Colon (tissue), 2 donors: ENCODE measurements around the gene KLHL10.
"Not testable (repeated sequence)": the region's sequence is repeated elsewhere in the genome, so short reads cannot be mapped to it uniquely, and the experiment has no call there.

Experiments
- FAIRE-seq: peaks from 2 replicates; lab custom pipeline; 2012; peaks lifted over from hg19 to GRCh38; lab: Jason Lieb, UNC
- donor health status: control.
- donor health status: control.

The KLHL10 gene

GRCh38 chr17:41851382-41851781 is 13.8 kb downstream of the KLHL10 start:
- FAIRE-seq: not testable (repeated sequence)

DNA sequence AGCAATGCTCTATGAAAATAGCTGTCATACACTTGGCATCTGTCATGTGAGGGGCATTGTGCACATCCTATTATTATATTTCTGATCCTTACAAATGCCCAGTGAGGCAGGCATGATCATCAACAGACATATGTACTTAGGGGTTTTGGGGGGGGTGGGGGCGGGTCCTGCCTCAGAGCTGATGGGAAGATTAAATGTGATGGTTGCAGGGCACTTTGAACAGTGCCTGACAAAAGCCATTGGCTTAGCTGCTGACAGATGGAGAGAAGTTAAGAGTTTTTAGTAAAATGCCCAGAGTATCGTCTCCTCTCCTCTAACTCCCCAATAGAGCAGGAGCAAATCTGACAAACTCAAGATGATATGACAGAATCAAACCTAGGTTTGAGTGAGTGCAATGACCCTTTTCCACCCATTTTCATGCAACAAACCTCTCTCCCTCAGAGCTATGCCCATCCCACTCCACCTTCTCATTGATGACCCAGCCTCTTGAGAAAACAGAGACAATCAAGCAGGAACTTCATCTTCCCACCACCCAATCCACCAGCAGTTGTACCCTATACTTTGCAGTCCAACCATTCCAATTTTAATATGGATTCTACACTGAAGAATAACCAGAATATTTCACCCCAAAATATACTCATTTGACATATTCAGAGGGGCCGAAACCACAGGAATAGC is 22.8 kb downstream of the KLHL10 start:
- no peak for FAIRE-seq

GRCh38 chr17:41863074-41863848 is 25.6 kb downstream of the KLHL10 start:
- FAIRE-seq: no peak

DNA sequence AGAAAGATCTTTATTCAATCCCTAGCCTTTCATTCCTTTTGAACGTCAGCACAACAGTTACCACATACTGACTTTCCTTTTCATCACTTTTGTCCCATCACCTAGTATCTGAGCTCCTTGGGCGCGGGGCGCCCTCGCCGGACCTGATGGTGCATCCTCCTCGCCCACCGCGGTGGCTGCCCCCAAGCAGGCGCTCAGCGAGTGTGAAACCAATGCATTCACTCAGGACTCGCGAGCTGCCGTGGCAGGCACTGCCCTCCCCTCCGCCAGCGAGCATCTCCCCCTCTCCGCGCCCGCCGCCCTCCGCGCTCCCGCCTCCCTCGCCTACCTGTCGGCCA is 26.8 kb downstream of the KLHL10 start:
- FAIRE-seq: no peak

GRCh38 chr17:41864836-41865595 is 27.4 kb downstream of the KLHL10 start, which contains the start of gene KLHL11:
TSS of gene KLHL11 (minus strand) at chr17:41865423. CDS start at chr17:41865370, 53 bp downstream.
- FAIRE-seq: no peak

- no peak for FAIRE-seq
Observed at GRCh38 chr17:41865596-41865893, 27.9 kb downstream of the KLHL10 start.

- FAIRE-seq: no peak
Observed at GRCh38 chr17:41868568-41868967, 30.9 kb downstream of the KLHL10 start.

DNA sequence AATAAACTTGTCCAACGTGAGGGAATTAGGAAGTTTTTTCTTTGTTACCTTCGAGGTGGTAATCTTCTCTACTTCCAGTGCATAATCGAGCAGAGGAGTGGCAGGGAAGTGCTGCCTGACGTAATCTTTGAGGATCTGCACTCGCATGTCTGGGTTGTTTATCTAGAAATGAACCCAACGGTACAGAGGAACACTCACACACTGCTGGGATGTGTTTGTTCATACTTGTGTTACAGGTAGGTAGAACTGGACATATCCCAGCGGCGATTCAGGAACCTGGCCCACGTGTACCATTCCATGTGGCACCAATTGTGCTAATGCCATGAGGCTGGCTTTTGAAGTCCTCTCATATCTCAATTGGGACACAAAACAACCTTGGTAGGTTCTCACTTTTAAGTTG is 31.8 kb downstream of the KLHL10 start:
- no peak for FAIRE-seq

DNA sequence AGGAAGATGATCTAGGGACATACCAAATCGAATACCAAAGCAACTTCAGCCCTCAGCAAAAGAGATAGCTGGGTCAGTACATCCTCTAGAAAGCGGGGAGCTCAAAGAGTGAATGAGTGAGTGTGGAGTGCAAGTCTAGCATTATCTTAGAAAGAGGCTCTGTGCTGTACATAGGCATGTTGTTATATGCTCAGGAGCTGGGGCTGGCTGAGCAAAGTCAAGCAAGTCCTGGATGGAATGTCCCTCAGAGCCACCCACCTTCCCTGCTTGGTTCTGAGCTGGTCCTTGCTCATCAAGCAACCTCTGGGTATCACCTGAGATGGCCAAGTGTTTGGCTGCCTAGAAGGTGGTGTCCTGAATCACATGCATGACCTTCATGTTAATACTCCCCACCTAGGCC is 32.5 kb downstream of the KLHL10 start:
- FAIRE-seq: no peak

DNA sequence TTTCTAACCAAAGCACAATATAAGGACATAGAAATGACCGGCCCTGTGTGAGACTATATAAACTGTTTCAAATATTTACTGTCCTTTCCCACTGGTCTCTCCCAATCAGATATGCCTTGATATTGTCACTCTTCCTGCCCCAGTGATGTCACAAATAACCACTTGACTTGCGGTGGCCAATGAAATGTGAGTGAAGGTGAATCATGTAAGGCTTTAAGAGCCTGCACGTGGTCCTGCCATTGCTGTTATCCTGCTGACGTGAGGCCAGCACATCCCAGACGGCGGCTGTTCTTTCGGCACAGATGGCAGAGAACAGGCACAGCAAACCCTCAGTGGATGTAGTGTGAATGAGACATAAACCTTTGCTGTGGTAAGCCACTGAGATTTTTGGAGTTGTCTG is 33.0 kb downstream of the KLHL10 start:
- FAIRE-seq: no peak

DNA sequence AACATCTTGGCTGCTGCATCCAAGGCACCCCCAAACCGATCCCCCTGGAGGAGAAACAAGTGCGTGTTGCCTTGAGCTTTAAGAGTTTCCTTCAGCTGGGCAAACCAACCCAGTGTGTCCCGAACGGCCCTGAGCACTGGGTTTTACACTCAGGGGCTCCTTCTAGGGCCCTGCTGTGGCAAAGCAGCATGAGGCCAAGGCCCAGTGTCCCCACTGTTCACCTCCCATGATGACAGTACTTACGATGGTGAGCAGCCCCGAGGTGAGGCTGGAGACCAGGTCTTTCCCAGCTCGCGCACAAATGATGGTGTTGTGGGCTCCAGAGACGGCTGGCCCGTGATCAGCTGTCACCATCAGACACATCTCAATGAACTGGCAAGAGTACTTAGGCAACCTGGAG is 34.2 kb downstream of the KLHL10 start:
- no peak for FAIRE-seq

- no peak for FAIRE-seq
Observed at GRCh38 chr17:41873559-41874292, 36.1 kb downstream of the KLHL10 start.

- not testable (repeated sequence) for FAIRE-seq
Observed at GRCh38 chr17:41874293-41874670, 36.7 kb downstream of the KLHL10 start.

GRCh38 chr17:41880130-41880529 is 42.5 kb downstream of the KLHL10 start:
- FAIRE-seq: no peak

GRCh38 chr17:41882756-41883155 is 45.1 kb downstream of the KLHL10 start:
- FAIRE-seq: no peak

DNA sequence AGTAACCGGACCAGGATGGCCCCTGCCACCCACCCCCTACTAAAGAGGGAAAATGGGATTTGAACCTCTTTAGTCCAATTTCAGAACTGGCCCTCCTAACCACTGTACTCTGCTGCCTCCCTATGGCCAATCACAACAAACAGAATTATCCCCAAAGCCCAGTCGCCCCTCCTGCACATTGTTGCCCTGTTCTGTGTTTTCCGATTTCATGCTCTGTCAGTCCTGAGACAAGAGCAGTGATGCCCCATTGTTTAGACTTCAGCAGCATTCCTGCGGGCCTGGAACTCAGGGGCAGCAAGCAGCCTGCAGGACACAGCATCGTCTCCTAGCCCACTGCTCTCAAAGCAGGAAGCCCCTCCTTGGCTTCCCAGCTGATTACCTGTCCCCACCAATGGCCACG is 48.1 kb downstream of the KLHL10 start:
- no peak for FAIRE-seq

DNA sequence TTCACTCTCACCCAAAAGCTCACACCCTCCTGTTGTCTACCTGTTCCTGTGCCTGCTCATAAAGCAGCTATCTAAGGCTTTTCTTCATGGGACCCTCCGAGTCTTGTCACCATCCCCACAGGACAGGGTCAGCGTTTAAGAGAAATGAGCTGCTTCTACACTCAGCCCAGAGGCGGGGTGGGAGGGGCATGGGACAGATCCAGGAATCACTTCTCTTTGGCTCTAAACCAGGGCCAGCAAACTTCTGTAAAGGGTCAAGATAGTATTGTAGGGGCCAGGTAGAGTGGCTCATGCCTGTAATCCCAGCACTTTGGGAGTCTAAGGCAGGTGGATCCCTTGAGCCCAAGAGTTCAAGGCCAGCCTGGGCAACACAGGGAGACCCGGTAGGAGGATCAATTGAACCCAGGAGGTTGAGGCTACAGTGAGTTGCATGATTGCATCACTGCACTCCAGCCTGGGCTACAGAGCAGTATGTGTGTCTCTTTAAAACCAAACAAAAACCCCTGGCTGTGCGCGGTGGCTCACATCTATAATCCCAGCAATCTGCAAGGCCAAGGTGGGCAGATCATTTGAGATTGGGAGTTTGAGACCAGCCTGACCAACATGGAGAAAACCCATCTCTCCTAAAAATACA is 50.8 kb downstream of the KLHL10 start:
- no peak for FAIRE-seq

GRCh38 chr17:41891135-41892020 is 53.8 kb downstream of the KLHL10 start:
- FAIRE-seq: no peak

DNA sequence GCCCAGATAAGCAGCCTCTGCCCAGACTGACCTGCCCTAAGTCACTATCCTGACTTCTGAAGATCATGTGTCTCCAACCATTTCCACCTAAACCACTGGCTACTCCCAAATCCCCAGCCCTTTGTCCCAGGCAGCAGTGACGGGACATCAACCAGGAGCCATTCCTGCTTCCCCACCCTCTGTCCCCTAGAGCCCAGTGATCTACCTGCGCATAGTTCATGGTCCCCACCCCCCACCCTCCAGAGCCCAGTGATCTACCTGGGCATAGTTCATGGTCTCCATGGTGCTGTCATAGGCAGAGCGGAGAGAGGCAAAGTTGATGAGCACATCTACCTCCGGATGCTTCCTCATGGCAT is 54.4 kb downstream of the KLHL10 start:
- no peak for FAIRE-seq

GRCh38 chr17:41893384-41893783 is 55.8 kb downstream of the KLHL10 start:
- FAIRE-seq: no peak

DNA sequence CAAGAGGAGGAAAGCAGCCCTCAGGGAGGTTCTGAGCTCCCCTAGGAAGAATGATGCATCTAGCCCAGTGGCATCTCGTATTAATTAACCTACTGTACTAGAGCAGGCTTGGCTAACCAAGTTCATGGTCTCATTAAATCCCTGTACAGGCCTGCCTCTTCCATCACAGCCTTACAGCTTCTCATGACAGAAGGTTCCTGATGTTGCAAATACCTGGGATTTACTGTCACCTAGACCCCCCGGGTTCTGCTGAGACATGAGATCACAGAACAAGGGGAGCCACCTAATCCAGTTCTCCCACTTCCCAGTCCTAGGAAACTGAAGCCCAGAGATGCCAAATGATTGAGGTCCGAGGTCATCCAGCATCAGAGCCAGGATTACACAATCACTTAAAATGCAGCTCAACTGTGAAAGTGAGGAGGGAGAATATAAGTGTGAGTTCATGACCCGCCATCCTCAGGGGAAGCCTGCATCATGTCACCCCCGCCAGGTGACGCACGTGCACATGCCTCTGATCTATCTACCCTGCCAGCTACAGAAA is 57.2 kb downstream of the KLHL10 start:
- FAIRE-seq: no peak
